GM23338 (cell line): ENCODE results near the gene CHCHD3. TPM values are rescaled to one million over a fixed set of nuclear protein-coding genes. Genes with fewer than 3 reads are reported as not detected.

Experiments used
- ATAC-seq: fragments of 200-7000 bp; cut with Tn5 transposase; 3 replicates; pipeline ENCODE4 v1.9.1; 2020
- DNase-seq: peaks from one replicate; pipeline ENCODE4 v3.0.0-alpha.2; 2015; ENCODE audit warnings: low spot score
- H2AFZ ChIP-seq: fragments of 200-600 bp; sonication (generic); 2 replicates; pipeline ENCODE4 v1.8.0; 2016; ENCODE audit warnings: antibody characterized with exemption, mild to moderate bottlenecking, moderate library complexity
- H3F3A ChIP-seq: fragments of 200-600 bp; sonication (generic); replicated peaks from 2 replicates; pipeline ENCODE4 v1.8.0; 2017; ENCODE audit warnings: antibody characterized with exemption, mixed run types, low read depth
- H3K27ac ChIP-seq: fragments of 200-600 bp; sonication (generic); 2 replicates; pipeline ENCODE4 v1.6.1; 2016; ENCODE audit warnings: low read depth
- H3K27me3 ChIP-seq: fragments of 200-600 bp; sonication (generic); 2 replicates; pipeline ENCODE4 v1.8.0; 2016; ENCODE audit warnings: mild to moderate bottlenecking, mixed run types, moderate library complexity; ENCODE audit not compliant: insufficient read depth
- H3K36me3 ChIP-seq: fragments of 200-600 bp; sonication (generic); 2 replicates; pipeline ENCODE4 v1.8.0; 2016; ENCODE audit warnings: mild to moderate bottlenecking; ENCODE audit not compliant: insufficient read depth
- H3K4me1 ChIP-seq: fragments of 200-600 bp; sonication (generic); 2 replicates; pipeline ENCODE4 v1.8.0; 2016; ENCODE audit warnings: mild to moderate bottlenecking, moderate library complexity; ENCODE audit not compliant: insufficient read depth
- H3K4me2 ChIP-seq: fragments of 200-600 bp; sonication (generic); 2 replicates; pipeline ENCODE4 v1.7.1; 2017; ENCODE audit warnings: mixed run types
- H3K4me3 ChIP-seq: fragments of 200-600 bp; sonication (generic); 2 replicates; pipeline ENCODE4 v1.6.1; 2016; ENCODE audit warnings: mixed run types
- H3K79me2 ChIP-seq: fragments of 200-600 bp; sonication (generic); replicated peaks from 2 replicates; pipeline ENCODE4 v1.8.0; 2017; ENCODE audit warnings: mild to moderate bottlenecking; ENCODE audit not compliant: insufficient read depth
- H3K9me2 ChIP-seq: fragments of 200-600 bp; sonication (generic); 2 replicates; pipeline ENCODE4 v1.8.0; 2017; ENCODE audit not compliant: insufficient read depth
- H4K20me1 ChIP-seq: fragments of 200-600 bp; sonication (generic); replicated peaks from 2 replicates; pipeline ENCODE4 v1.8.0; 2017; ENCODE audit warnings: mild to moderate bottlenecking; ENCODE audit not compliant: insufficient read depth
- H3K27ac Mint-ChIP-seq: 2 replicates; pipeline ENCODE4 v1.8.0; 2020; ENCODE audit warnings: inconsistent platforms, mild to moderate bottlenecking, moderate library complexity, mixed read lengths
- H3K27me3 Mint-ChIP-seq: 3 replicates; pipeline ENCODE4 v1.8.0; 2022; ENCODE audit warnings: low read depth, mild to moderate bottlenecking, moderate library complexity, mixed read lengths, inconsistent platforms; ENCODE audit not compliant: insufficient read depth, poor library complexity
- H3K36me3 Mint-ChIP-seq: 3 replicates; pipeline ENCODE4 v1.8.0; 2021; ENCODE audit warnings: low read depth, mild to moderate bottlenecking, inconsistent platforms, moderate library complexity, mixed read lengths
- H3K4me1 Mint-ChIP-seq: 3 replicates; pipeline ENCODE4 v1.8.0; 2020; ENCODE audit warnings: mild to moderate bottlenecking, inconsistent platforms, mixed read lengths
- H3K4me3 Mint-ChIP-seq: 3 replicates; pipeline ENCODE4 v1.8.0; 2021; ENCODE audit warnings: moderate library complexity, mild to moderate bottlenecking, inconsistent platforms, mixed read lengths
- H3K9me3 Mint-ChIP-seq: 3 replicates; pipeline ENCODE4 v1.8.0; 2020; ENCODE audit warnings: moderate library complexity, mild to moderate bottlenecking, inconsistent platforms, mixed read lengths
- CREB1 ChIP-seq: fragments of 250-450 bp; sonication (Bioruptor Pico); IDR thresholded peaks from 2 replicates; pipeline ENCODE4 v1.5.0; 2020; ENCODE audit warnings: low read depth, mild to moderate bottlenecking, moderate library complexity
- CTCF ChIP-seq, 2 experiments: fragments of 200-600 bp in 1 of 2; sonication (generic) in 1 of 2; conservative IDR thresholded peaks; 2 replicates each; pipeline versions ENCODE4 v1.5.1 to v1.6.1; 2016 to 2017; ENCODE audit warnings: antibody characterized with exemption in 2 of 2, low read depth in 2 of 2, mild to moderate bottlenecking in 2 of 2, moderate library complexity in 1 of 2
- ETS1 ChIP-seq: IDR thresholded peaks from 2 replicates; pipeline ENCODE4 v1.6.1; 2016; ENCODE audit warnings: antibody characterized with exemption
- EZH2 ChIP-seq: fragments of 200-600 bp; sonication (generic); IDR thresholded peaks from one replicate; pipeline ENCODE4 v1.8.0; 2017; ENCODE audit warnings: antibody characterized with exemption, mild to moderate bottlenecking, low read depth; ENCODE audit not compliant: unreplicated experiment
- EZH2phosphoT487 ChIP-seq: fragments of 200-600 bp; sonication (generic); IDR thresholded peaks from one replicate; pipeline ENCODE4 v1.8.1; 2018; ENCODE audit warnings: antibody characterized with exemption; ENCODE audit not compliant: unreplicated experiment
- JUNB ChIP-seq: IDR thresholded peaks from one replicate; pipeline ENCODE4 v1.6.1; 2016; ENCODE audit warnings: antibody characterized with exemption; ENCODE audit not compliant: unreplicated experiment
- NANOG ChIP-seq: IDR thresholded peaks from 2 replicates; pipeline ENCODE4 v1.6.1; 2016; ENCODE audit warnings: antibody characterized with exemption, borderline replicate concordance
- POLR2AphosphoS5 ChIP-seq: IDR thresholded peaks from 2 replicates; pipeline ENCODE4 v1.6.1; 2016; ENCODE audit warnings: antibody characterized with exemption, low read depth
- STAT1 ChIP-seq: IDR thresholded peaks from one replicate; pipeline ENCODE4 v1.6.1; 2016; ENCODE audit warnings: antibody characterized with exemption; ENCODE audit not compliant: unreplicated experiment
- ZNF114 ChIP-seq: fragments of 250-450 bp; sonication (Bioruptor Pico); IDR thresholded peaks from 2 replicates; pipeline ENCODE4 v1.5.0; 2020; ENCODE audit warnings: mild to moderate bottlenecking, moderate library complexity
- ZNF331 ChIP-seq: fragments of 250-450 bp; sonication (Bioruptor Pico); IDR thresholded peaks from 2 replicates; pipeline ENCODE4 v1.5.0; 2020; ENCODE audit warnings: low read depth, mild to moderate bottlenecking, moderate library complexity
- polyA plus RNA-seq: library from polyadenylated mRNA; unstranded; fragments of >200 nt; fragmentation: Nextera tagmentation; extraction: Ambion mirVana; gene quantifications from 2 replicates; pipeline ENCODE4 v1.2.1, GENCODE V29; 2016
- total RNA-seq: library from RNA; depleted of rRNA; stranded (reverse); fragments of >200 nt; shearing (Covaris generic); gene quantifications from 2 replicates; pipeline ENCODE4 v1.2.3, GENCODE V29; 2014
- TF ChIP-seq, protein P1 (sequence below): fragments of 250-450 bp; sonication (Bioruptor Pico); IDR thresholded peaks from 2 replicates; pipeline ENCODE4 v1.5.0; 2020; ENCODE audit warnings: mild to moderate bottlenecking, moderate library complexity
- TF ChIP-seq, protein P2 (sequence below): IDR thresholded peaks from one replicate; pipeline ENCODE4 v1.6.1; 2018; ENCODE audit warnings: antibody characterized with exemption; ENCODE audit not compliant: unreplicated experiment

Gene CHCHD3
- total and polyA plus RNA-seq, 2 experiments from 2014 or later, result 107 to 131 TPM

GRCh38 chr7:132943645-132944044 lies 138.2 kb downstream of the CHCHD3 start:
- H3K27ac ChIP-seq, result no peak overlapping the region
- no peak for ATAC-seq
- H3K4me3 ChIP-seq, result no peak overlapping the region
- Mint-ChIP-seq H3K36me3 (no peaks in the 10 kb centered on the region), H3K27ac (no peak overlapping the region; the same call in 1 of the 2 replicates), H3K4me3 (no peak overlapping the region), H3K4me1 (peaks cover 13% of the 10 kb centered on the region), H3K27me3 (no peaks in the 10 kb centered on the region), H3K9me3 (no peaks in the 10 kb centered on the region; the same call in 2 of the 3 replicates)
- H3K4me2 ChIP-seq, result no peak overlapping the region
- H3F3A ChIP-seq, result no peaks in the 10 kb centered on the region
- peaks cover 10% of the 10 kb centered on the region; the same call in 1 of the 2 replicates for H3K79me2 ChIP-seq
- H3K27me3 ChIP-seq, result no peaks in the 10 kb centered on the region
- H3K36me3 ChIP-seq, result no peaks in the 10 kb centered on the region; the same call in 1 of the 2 replicates
- H2AFZ ChIP-seq, result no peak overlapping the region
- no peaks in the 10 kb centered on the region for H3K4me1 ChIP-seq
- H4K20me1 ChIP-seq, result peaks cover 3% of the 10 kb centered on the region; the same call in 1 of the 2 replicates
- no peaks in the 10 kb centered on the region for H3K9me2 ChIP-seq
- no peak for DNase-seq
- TF ChIP-seq JUNB (no peak), EZH2phosphoT487 (no peak), CREB1 (CRISPR knock-in tag) (no peak), ZNF331 (CRISPR knock-in tag) (no peak), STAT1 (no peak), POLR2AphosphoS5 (no peak), EZH2 (no peak), ETS1 (no peak), ZNF114 (CRISPR knock-in tag) (no peak), CTCF (conservative IDR thresholded peaks at IDR 0.05; ENCODE audit: low read depth in 2 of 2) (no peak), NANOG (no peak)
- TF ChIP-seq, protein P1, sequence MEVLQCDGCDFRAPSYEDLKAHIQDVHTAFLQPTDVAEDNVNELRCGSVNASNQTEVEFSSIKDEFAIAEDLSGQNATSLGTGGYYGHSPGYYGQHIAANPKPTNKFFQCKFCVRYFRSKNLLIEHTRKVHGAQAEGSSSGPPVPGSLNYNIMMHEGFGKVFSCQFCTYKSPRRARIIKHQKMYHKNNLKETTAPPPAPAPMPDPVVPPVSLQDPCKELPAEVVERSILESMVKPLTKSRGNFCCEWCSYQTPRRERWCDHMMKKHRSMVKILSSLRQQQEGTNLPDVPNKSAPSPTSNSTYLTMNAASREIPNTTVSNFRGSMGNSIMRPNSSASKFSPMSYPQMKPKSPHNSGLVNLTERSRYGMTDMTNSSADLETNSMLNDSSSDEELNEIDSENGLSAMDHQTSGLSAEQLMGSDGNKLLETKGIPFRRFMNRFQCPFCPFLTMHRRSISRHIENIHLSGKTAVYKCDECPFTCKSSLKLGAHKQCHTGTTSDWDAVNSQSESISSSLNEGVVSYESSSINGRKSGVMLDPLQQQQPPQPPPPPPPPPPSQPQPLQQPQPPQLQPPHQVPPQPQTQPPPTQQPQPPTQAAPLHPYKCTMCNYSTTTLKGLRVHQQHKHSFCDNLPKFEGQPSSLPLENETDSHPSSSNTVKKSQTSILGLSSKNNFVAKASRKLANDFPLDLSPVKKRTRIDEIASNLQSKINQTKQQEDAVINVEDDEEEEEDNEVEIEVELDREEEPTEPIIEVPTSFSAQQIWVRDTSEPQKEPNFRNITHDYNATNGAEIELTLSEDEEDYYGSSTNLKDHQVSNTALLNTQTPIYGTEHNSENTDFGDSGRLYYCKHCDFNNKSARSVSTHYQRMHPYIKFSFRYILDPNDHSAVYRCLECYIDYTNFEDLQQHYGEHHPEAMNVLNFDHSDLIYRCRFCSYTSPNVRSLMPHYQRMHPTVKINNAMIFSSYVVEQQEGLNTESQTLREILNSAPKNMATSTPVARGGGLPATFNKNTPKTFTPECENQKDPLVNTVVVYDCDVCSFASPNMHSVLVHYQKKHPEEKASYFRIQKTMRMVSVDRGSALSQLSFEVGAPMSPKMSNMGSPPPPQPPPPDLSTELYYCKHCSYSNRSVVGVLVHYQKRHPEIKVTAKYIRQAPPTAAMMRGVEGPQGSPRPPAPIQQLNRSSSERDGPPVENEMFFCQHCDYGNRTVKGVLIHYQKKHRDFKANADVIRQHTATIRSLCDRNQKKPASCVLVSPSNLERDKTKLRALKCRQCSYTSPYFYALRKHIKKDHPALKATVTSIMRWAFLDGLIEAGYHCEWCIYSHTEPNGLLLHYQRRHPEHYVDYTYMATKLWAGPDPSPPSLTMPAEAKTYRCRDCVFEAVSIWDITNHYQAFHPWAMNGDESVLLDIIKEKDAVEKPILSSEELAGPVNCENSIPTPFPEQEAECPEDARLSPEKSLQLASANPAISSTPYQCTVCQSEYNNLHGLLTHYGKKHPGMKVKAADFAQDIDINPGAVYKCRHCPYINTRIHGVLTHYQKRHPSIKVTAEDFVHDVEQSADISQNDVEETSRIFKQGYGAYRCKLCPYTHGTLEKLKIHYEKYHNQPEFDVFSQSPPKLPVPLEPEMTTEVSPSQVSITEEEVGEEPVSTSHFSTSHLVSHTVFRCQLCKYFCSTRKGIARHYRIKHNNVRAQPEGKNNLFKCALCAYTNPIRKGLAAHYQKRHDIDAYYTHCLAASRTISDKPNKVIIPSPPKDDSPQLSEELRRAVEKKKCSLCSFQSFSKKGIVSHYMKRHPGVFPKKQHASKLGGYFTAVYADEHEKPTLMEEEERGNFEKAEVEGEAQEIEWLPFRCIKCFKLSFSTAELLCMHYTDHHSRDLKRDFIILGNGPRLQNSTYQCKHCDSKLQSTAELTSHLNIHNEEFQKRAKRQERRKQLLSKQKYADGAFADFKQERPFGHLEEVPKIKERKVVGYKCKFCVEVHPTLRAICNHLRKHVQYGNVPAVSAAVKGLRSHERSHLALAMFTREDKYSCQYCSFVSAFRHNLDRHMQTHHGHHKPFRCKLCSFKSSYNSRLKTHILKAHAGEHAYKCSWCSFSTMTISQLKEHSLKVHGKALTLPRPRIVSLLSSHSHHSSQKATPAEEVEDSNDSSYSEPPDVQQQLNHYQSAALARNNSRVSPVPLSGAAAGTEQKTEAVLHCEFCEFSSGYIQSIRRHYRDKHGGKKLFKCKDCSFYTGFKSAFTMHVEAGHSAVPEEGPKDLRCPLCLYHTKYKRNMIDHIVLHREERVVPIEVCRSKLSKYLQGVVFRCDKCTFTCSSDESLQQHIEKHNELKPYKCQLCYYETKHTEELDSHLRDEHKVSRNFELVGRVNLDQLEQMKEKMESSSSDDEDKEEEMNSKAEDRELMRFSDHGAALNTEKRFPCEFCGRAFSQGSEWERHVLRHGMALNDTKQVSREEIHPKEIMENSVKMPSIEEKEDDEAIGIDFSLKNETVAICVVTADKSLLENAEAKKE (CRISPR knock-in tag), result no peak
- TF ChIP-seq, protein P2, sequence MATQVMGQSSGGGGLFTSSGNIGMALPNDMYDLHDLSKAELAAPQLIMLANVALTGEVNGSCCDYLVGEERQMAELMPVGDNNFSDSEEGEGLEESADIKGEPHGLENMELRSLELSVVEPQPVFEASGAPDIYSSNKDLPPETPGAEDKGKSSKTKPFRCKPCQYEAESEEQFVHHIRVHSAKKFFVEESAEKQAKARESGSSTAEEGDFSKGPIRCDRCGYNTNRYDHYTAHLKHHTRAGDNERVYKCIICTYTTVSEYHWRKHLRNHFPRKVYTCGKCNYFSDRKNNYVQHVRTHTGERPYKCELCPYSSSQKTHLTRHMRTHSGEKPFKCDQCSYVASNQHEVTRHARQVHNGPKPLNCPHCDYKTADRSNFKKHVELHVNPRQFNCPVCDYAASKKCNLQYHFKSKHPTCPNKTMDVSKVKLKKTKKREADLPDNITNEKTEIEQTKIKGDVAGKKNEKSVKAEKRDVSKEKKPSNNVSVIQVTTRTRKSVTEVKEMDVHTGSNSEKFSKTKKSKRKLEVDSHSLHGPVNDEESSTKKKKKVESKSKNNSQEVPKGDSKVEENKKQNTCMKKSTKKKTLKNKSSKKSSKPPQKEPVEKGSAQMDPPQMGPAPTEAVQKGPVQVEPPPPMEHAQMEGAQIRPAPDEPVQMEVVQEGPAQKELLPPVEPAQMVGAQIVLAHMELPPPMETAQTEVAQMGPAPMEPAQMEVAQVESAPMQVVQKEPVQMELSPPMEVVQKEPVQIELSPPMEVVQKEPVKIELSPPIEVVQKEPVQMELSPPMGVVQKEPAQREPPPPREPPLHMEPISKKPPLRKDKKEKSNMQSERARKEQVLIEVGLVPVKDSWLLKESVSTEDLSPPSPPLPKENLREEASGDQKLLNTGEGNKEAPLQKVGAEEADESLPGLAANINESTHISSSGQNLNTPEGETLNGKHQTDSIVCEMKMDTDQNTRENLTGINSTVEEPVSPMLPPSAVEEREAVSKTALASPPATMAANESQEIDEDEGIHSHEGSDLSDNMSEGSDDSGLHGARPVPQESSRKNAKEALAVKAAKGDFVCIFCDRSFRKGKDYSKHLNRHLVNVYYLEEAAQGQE, result no peak
